HEK293 (cell line): ENCODE data around the gene DDX27.

Experiments
- CTCF ChIA-PET: fragments of 350-600 bp; formaldehyde crosslinking; extraction: SDS; loops from one replicate; lab custom pipeline; 2021; ENCODE audit warnings: antibody characterized with exemption; lab: Yijun Ruan, JAX
- POLR2A ChIA-PET: fragments of 300-600 bp; formaldehyde crosslinking; extraction: SDS; loops from one replicate; lab custom pipeline; 2020; ENCODE audit warnings: antibody characterized with exemption, inconsistent platforms; lab: Yijun Ruan, JAX
- H3K27ac ChIP-seq: fragments of 200-500 bp; sonication (Bioruptor generic); 2 replicates; pipeline ENCODE4 v1.5.1; 2014; ENCODE audit warnings: low read depth, low read length, control low read depth, inconsistent platforms; ENCODE audit errors: extremely low read depth
- H3K36me3 ChIP-seq, 2 experiments: fragments of 200-500 bp in 1 of 2; sonication (Bioruptor generic) in 1 of 2; 1 replicate in 1 of 2; 2 replicates in 1 of 2; pipeline ENCODE4 v1.5.1; 2014 to 2017; ENCODE audit warnings: inconsistent platforms in 2 of 2, low read length in 2 of 2; ENCODE audit not compliant: control insufficient read depth in 2 of 2, insufficient read depth in 1 of 2
- H3K4me1 ChIP-seq: fragments of 200-500 bp; sonication (Bioruptor generic); 2 replicates; pipeline ENCODE4 v1.5.1; 2014; ENCODE audit warnings: mild to moderate bottlenecking, low read length, inconsistent platforms; ENCODE audit not compliant: control insufficient read depth, insufficient read depth
- H3K4me3 ChIP-seq: 2 replicates; pipeline ENCODE4 v1.5.1; 2011; ENCODE audit warnings: low read depth, mild to moderate bottlenecking, control low read depth, low read length, moderate library complexity
- H3K9me3 ChIP-seq: fragments of 200-500 bp; sonication (Bioruptor generic); 2 replicates; pipeline ENCODE4 v1.5.1; 2014; ENCODE audit warnings: low read depth, low read length, inconsistent platforms; ENCODE audit not compliant: control insufficient read depth, insufficient read depth
- TRIM28 ChIP-seq: IDR thresholded peaks from 2 replicates; pipeline ENCODE4 v1.6.1; 2011; ENCODE audit warnings: low read length, control low read depth, borderline replicate concordance
- ZBTB21 ChIP-seq: fragments of 450-650 bp; formaldehyde crosslinking; IDR thresholded peaks from 2 replicates; pipeline ENCODE4 v1.5.1; 2017; ENCODE audit warnings: missing biosample characterization, missing genetic modification characterization
- ZNF10 ChIP-seq: fragments of 450-650 bp; formaldehyde crosslinking; IDR thresholded peaks from 2 replicates; pipeline ENCODE4 v1.5.1; 2017; ENCODE audit warnings: missing biosample characterization, missing genetic modification characterization
- ZNF140 ChIP-seq: fragments of 450-650 bp; formaldehyde crosslinking; IDR thresholded peaks from 2 replicates; pipeline ENCODE4 v1.5.1; 2016; ENCODE audit warnings: missing biosample characterization, missing genetic modification characterization
- ZNF24 ChIP-seq: fragments of 450-650 bp; formaldehyde crosslinking; IDR thresholded peaks from 2 replicates; pipeline ENCODE4 v1.5.1; 2016; ENCODE audit warnings: missing biosample characterization, missing genetic modification characterization
- ZNF394 ChIP-seq: fragments of 450-650 bp; formaldehyde crosslinking; IDR thresholded peaks from 2 replicates; pipeline ENCODE4 v1.5.1; 2016; ENCODE audit warnings: missing biosample characterization, missing genetic modification characterization, mild to moderate bottlenecking, moderate library complexity, borderline replicate concordance
- ZNF549 ChIP-seq: fragments of 450-650 bp; IDR thresholded peaks from 2 replicates; pipeline ENCODE4 v1.5.1; 2018; ENCODE audit warnings: missing biosample characterization, missing genetic modification characterization, mild to moderate bottlenecking, inconsistent platforms, moderate library complexity
- ZNF664 ChIP-seq: fragments of 450-650 bp; formaldehyde crosslinking; IDR thresholded peaks from 2 replicates; pipeline ENCODE4 v1.5.1; 2016; ENCODE audit warnings: missing biosample characterization, missing genetic modification characterization
- ZNF747 ChIP-seq: fragments of 450-650 bp; formaldehyde crosslinking; IDR thresholded peaks from 2 replicates; pipeline ENCODE4 v1.5.1; 2016; ENCODE audit warnings: missing biosample characterization, missing genetic modification characterization
- ZXDB ChIP-seq: fragments of 450-650 bp; formaldehyde crosslinking; IDR thresholded peaks from 2 replicates; pipeline ENCODE4 v1.5.1; 2016; ENCODE audit warnings: missing biosample characterization, missing genetic modification characterization
- TF ChIP-seq, protein P1 (sequence below): fragments of 450-650 bp; formaldehyde crosslinking; IDR thresholded peaks from 2 replicates; pipeline ENCODE4 v1.5.1; 2017; ENCODE audit warnings: missing biosample characterization, missing genetic modification characterization
- TF ChIP-seq, protein P2 (sequence below): fragments of 450-650 bp; formaldehyde crosslinking; IDR thresholded peaks from 2 replicates; pipeline ENCODE4 v1.5.1; 2016; ENCODE audit warnings: missing biosample characterization, missing genetic modification characterization
- TF ChIP-seq, protein P3 (sequence below): fragments of 450-650 bp; formaldehyde crosslinking; IDR thresholded peaks from 2 replicates; pipeline ENCODE4 v1.5.1; 2016; ENCODE audit warnings: missing biosample characterization, missing genetic modification characterization

Gene DDX27

DNA sequence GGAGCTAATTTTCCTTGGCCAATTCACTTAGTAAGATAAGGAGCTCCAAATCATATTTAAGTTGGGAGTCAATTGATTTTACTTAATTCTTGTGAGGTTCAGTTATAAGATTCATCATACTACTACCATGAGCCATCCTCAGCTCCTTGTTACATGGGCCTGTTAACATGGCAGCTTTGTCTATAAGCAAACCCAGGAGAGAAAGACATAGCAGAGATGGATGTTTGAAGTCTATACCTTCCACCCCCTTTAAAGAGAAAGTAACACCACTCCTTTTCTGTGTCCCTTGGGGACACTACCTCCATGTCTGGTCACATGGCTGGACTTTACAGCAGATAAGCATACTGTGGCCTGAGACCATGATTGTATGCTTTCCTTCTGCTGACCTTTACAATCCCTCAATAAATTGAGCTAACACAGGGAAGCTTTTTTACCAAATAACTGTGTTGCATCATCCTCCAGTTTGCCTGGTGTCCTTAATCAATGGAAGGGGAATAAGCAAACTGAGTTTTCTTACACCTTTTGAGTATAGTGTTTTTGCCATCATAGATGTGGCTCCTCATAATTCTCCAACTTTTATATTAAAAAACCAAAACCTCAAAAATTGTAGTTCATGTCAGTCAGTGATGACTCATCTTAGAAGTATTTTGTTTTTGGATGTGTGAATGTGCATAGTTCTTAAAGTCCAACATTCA lies 68.5 kb downstream of the DDX27 start:
- H3K27ac ChIP-seq, result no peak overlapping the region
- CTCF ChIA-PET, result interaction anchor here (0.6 to 1.1 kb wide), 3 partner anchors 8 to 70 kb away, joined by 3 read pairs; no protein-coding TSS in a partner anchor
- H3K4me3 ChIP-seq, result no peak overlapping the region
- no peaks in the 10 kb centered on the region for H3K9me3 ChIP-seq
- TF ChIP-seq TRIM28, result no peak
- 0 out of 2 replicates have a peak, but pooled peaks have one; percentile 21 for TF ChIP-seq ZNF664 (tag by site-specific recombination)
- TF ChIP-seq ZNF10 (tag by site-specific recombination), result 0 out of 2 replicates have a peak, but pooled peaks have one; percentile 12
- POLR2A ChIA-PET, result interaction anchor here (1.0 to 1.5 kb wide), 4 partner anchors 9 to 16 kb away, joined by 3 to 5 read pairs (median 4); partner anchors contain the start of gene ZNFX1
- no peaks in the 10 kb centered on the region for H3K4me1 ChIP-seq
- H3K36me3 ChIP-seq, result peaks cover 38 to 96% of the 10 kb centered on the region in 2 experiments

DNA sequence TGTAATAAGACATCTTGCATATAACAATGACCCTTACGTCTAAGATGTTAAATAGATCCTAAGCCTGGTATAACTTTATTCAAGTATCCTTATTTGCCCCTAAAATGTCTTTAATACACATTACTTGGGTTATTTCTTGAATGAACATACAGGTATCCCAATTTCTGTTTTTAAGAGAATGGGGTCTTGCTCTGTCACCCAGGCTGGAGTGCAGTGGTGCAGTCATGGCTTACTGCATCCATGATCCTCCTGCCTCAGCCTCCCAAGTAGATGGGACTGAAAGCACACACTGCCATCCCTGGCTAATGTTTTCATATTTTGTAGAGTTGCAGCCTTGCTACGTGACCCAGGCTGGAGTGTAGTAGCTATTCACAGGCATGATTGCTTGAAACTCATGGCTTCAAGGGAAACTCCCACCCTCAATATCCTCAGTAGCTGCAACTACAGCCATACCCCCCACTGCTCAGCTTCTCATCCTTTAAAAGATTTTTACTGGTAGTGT lies 69.1 kb downstream of the DDX27 start:
- no peak for TF ChIP-seq ZXDB (tag by site-specific recombination)
- no peak for TF ChIP-seq ZNF747
- TF ChIP-seq ZNF394 (tag by site-specific recombination), result no peak
- TF ChIP-seq, protein P1, sequence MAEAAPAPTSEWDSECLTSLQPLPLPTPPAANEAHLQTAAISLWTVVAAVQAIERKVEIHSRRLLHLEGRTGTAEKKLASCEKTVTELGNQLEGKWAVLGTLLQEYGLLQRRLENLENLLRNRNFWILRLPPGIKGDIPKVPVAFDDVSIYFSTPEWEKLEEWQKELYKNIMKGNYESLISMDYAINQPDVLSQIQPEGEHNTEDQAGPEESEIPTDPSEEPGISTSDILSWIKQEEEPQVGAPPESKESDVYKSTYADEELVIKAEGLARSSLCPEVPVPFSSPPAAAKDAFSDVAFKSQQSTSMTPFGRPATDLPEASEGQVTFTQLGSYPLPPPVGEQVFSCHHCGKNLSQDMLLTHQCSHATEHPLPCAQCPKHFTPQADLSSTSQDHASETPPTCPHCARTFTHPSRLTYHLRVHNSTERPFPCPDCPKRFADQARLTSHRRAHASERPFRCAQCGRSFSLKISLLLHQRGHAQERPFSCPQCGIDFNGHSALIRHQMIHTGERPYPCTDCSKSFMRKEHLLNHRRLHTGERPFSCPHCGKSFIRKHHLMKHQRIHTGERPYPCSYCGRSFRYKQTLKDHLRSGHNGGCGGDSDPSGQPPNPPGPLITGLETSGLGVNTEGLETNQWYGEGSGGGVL (tag by site-specific recombination), result no peak
- no peak for TF ChIP-seq ZNF24 (tag by site-specific recombination)
- TF ChIP-seq ZBTB21 (tag by site-specific recombination), result no peak
- no peak for TF ChIP-seq ZNF549 (tag by site-specific recombination)
- TF ChIP-seq, protein P2, sequence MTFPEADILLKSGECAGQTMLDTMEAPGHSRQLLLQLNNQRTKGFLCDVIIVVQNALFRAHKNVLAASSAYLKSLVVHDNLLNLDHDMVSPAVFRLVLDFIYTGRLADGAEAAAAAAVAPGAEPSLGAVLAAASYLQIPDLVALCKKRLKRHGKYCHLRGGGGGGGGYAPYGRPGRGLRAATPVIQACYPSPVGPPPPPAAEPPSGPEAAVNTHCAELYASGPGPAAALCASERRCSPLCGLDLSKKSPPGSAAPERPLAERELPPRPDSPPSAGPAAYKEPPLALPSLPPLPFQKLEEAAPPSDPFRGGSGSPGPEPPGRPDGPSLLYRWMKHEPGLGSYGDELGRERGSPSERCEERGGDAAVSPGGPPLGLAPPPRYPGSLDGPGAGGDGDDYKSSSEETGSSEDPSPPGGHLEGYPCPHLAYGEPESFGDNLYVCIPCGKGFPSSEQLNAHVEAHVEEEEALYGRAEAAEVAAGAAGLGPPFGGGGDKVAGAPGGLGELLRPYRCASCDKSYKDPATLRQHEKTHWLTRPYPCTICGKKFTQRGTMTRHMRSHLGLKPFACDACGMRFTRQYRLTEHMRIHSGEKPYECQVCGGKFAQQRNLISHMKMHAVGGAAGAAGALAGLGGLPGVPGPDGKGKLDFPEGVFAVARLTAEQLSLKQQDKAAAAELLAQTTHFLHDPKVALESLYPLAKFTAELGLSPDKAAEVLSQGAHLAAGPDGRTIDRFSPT (tag by site-specific recombination), result no peak
- TF ChIP-seq ZNF140 (tag by site-specific recombination), result no peak
- TF ChIP-seq, protein P3, sequence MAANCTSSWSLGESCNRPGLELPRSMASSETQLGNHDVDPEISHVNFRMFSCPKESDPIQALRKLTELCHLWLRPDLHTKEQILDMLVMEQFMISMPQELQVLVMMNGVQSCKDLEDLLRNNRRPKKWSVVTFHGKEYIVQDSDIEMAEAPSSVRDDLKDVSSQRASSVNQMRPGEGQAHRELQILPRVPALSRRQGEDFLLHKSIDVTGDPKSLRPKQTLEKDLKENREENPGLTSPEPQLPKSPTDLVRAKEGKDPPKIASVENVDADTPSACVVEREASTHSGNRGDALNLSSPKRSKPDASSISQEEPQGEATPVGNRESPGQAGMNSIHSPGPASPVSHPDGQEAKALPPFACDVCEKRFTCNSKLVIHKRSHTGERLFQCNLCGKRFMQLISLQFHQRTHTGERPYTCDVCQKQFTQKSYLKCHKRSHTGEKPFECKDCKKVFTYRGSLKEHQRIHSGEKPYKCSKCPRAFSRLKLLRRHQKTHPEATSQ (tag by site-specific recombination), result no peak
- TF ChIP-seq, all 188 proteins: peak for 0
- Histone ChIP-seq H3K27ac (no peak overlapping the region), H3K4me3 (no peak overlapping the region), H3K4me1 (no peaks in the 10 kb centered on the region), H3K9me3 (no peaks in the 10 kb centered on the region), H3K36me3 (peaks cover 33 to 93% of the 10 kb centered on the region in 2 experiments)
- CTCF ChIA-PET, result interaction anchor here (1.0 to 1.1 kb wide), 2 partner anchors 33 to 71 kb away, joined by 3 read pairs; no protein-coding TSS in a partner anchor
- POLR2A ChIA-PET, result no interaction called here
